Parathyroid adenoma (tissue), 2 donors: Measurements from ENCODE around the gene SPEG.

Experiments used
- H2AFZ ChIP-seq: fragments of 300-600 bp; sonication (generic); one replicate; pipeline ENCODE4 v1.7.0; 2017; ENCODE audit warnings: antibody characterized with exemption, mild to moderate bottlenecking
- H3K27ac ChIP-seq: fragments of 300-600 bp; sonication (generic); one replicate; pipeline ENCODE4 v1.7.0; 2017
- H3K27me3 ChIP-seq: fragments of 300-600 bp; sonication (generic); one replicate; pipeline ENCODE4 v1.7.0; 2017; ENCODE audit warnings: low read length; ENCODE audit not compliant: control insufficient read depth, insufficient read depth
- H3K36me3 ChIP-seq: fragments of 300-600 bp; sonication (generic); one replicate; pipeline ENCODE4 v1.7.0; 2017; ENCODE audit warnings: low read length; ENCODE audit not compliant: control insufficient read depth, insufficient read depth
- H3K4me1 ChIP-seq: fragments of 300-600 bp; sonication (generic); one replicate; pipeline ENCODE4 v1.7.0; 2017; ENCODE audit warnings: control low read depth
- H3K4me2 ChIP-seq: fragments of 300-600 bp; sonication (generic); one replicate; pipeline ENCODE4 v1.7.0; 2017; ENCODE audit warnings: low read length
- H3K4me3 ChIP-seq: fragments of 300-600 bp; sonication (generic); one replicate; pipeline ENCODE4 v1.7.0; 2017; ENCODE audit warnings: low read depth, low read length
- H3K79me2 ChIP-seq: fragments of 300-600 bp; sonication (generic); one replicate; pipeline ENCODE4 v1.7.0; 2017; ENCODE audit warnings: control low read depth
- H3K9ac ChIP-seq: fragments of 300-600 bp; sonication (generic); one replicate; pipeline ENCODE4 v1.7.0; 2017; ENCODE audit warnings: mild to moderate bottlenecking
- H3K9me3 ChIP-seq: fragments of 300-600 bp; sonication (generic); one replicate; pipeline ENCODE4 v1.7.0; 2017; ENCODE audit warnings: low read length; ENCODE audit not compliant: control insufficient read depth
- CTCF ChIP-seq: fragments of 300-600 bp; sonication (generic); IDR thresholded peaks from one replicate; pipeline ENCODE4 v1.7.0; 2017; ENCODE audit warnings: antibody characterized with exemption, mild to moderate bottlenecking
- donor health status: primary hyperparathyroidism.

The SPEG gene

GRCh38 chr2:219527076-219527394 lies 92.4 kb downstream of the SPEG start:
- Histone ChIP-seq H3K9ac (no peak overlapping the region), H3K79me2 (no peaks in the 10 kb centered on the region), H3K9me3 (no peaks in the 10 kb centered on the region), H3K4me3 (no peak overlapping the region), H2AFZ (no peak overlapping the region), H3K27me3 (peaks cover 14% of the 10 kb centered on the region), H3K27ac (no peak overlapping the region), H3K4me2 (no peak overlapping the region), H3K4me1 (peaks cover 4% of the 10 kb centered on the region), H3K36me3 (no peaks in the 10 kb centered on the region)
- TF ChIP-seq CTCF: no peak

GRCh38 chr2:219527472-219527871 lies 92.8 kb downstream of the SPEG start:
- no peaks in the 10 kb centered on the region for H3K9me3 ChIP-seq
- no peak overlapping the region for H2AFZ ChIP-seq
- H3K4me3 ChIP-seq: no peak overlapping the region
- peaks cover 14% of the 10 kb centered on the region for H3K27me3 ChIP-seq
- no peaks in the 10 kb centered on the region for H3K79me2 ChIP-seq
- no peak overlapping the region for H3K4me2 ChIP-seq
- peaks cover 4% of the 10 kb centered on the region for H3K4me1 ChIP-seq
- no peak overlapping the region for H3K9ac ChIP-seq
- H3K36me3 ChIP-seq: no peaks in the 10 kb centered on the region
- no peak for TF ChIP-seq CTCF
- no peak overlapping the region for H3K27ac ChIP-seq

GRCh38 chr2:219530048-219530963 lies 95.7 kb downstream of the SPEG start:
- Histone ChIP-seq H3K4me3 (no peak overlapping the region), H3K9ac (no peak overlapping the region), H3K36me3 (no peaks in the 10 kb centered on the region), H3K27ac (no peak overlapping the region), H3K79me2 (no peaks in the 10 kb centered on the region), H3K9me3 (no peaks in the 10 kb centered on the region), H3K4me1 (peaks cover 15% of the 10 kb centered on the region), H3K4me2 (no peak overlapping the region), H3K27me3 (peaks cover 9% of the 10 kb centered on the region), H2AFZ (peak overlapping the region; percentile 17)
- TF ChIP-seq CTCF: peak; percentile 98

GRCh38 chr2:219531639-219532377 lies 97.2 kb downstream of the SPEG start:
- Histone ChIP-seq H3K4me1 (peaks cover 15% of the 10 kb centered on the region), H3K4me3 (no peak overlapping the region), H3K79me2 (no peaks in the 10 kb centered on the region), H3K27me3 (peaks cover 9% of the 10 kb centered on the region), H3K36me3 (no peaks in the 10 kb centered on the region), H3K9ac (no peak overlapping the region), H3K4me2 (no peak overlapping the region), H2AFZ (no peak overlapping the region), H3K9me3 (no peaks in the 10 kb centered on the region), H3K27ac (no peak overlapping the region)
- no peak for TF ChIP-seq CTCF
